D721Med (cell line): Measurements from ENCODE around the gene FBN1.

Source experiments
- DNase-seq: peaks from one replicate; pipeline ENCODE4 v3.0.0; 2011; ENCODE audit warnings: low spot score; ENCODE audit not compliant: insufficient read length
- FAIRE-seq: peaks from 2 replicates; lab custom pipeline; 2011; peaks lifted over from hg19 to GRCh38; lab: Jason Lieb, UNC
- TF ChIP-seq, protein P1 (sequence below): IDR thresholded peaks from 2 replicates; pipeline ENCODE4 v1.5.1; 2012; ENCODE audit warnings: mild to moderate bottlenecking, control low read depth; ENCODE audit not compliant: insufficient read depth; ENCODE audit errors: missing control alignments

Gene FBN1

GRCh38 chr15:48540756-48541155, 104.8 kb downstream of the FBN1 start:
- TF ChIP-seq, protein P1, sequence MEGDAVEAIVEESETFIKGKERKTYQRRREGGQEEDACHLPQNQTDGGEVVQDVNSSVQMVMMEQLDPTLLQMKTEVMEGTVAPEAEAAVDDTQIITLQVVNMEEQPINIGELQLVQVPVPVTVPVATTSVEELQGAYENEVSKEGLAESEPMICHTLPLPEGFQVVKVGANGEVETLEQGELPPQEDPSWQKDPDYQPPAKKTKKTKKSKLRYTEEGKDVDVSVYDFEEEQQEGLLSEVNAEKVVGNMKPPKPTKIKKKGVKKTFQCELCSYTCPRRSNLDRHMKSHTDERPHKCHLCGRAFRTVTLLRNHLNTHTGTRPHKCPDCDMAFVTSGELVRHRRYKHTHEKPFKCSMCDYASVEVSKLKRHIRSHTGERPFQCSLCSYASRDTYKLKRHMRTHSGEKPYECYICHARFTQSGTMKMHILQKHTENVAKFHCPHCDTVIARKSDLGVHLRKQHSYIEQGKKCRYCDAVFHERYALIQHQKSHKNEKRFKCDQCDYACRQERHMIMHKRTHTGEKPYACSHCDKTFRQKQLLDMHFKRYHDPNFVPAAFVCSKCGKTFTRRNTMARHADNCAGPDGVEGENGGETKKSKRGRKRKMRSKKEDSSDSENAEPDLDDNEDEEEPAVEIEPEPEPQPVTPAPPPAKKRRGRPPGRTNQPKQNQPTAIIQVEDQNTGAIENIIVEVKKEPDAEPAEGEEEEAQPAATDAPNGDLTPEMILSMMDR = no peak

GRCh38 chr15:48538941-48539340, 106.6 kb downstream of the FBN1 start:
- TF ChIP-seq, protein P1 = no peak
- FAIRE-seq (no peak), DNase-seq (no peak)

More at GRCh38 chr15:48540756-48541155, 104.8 kb downstream of the FBN1 start:
- DNase-seq = no peak
- no peak for FAIRE-seq

DNA sequence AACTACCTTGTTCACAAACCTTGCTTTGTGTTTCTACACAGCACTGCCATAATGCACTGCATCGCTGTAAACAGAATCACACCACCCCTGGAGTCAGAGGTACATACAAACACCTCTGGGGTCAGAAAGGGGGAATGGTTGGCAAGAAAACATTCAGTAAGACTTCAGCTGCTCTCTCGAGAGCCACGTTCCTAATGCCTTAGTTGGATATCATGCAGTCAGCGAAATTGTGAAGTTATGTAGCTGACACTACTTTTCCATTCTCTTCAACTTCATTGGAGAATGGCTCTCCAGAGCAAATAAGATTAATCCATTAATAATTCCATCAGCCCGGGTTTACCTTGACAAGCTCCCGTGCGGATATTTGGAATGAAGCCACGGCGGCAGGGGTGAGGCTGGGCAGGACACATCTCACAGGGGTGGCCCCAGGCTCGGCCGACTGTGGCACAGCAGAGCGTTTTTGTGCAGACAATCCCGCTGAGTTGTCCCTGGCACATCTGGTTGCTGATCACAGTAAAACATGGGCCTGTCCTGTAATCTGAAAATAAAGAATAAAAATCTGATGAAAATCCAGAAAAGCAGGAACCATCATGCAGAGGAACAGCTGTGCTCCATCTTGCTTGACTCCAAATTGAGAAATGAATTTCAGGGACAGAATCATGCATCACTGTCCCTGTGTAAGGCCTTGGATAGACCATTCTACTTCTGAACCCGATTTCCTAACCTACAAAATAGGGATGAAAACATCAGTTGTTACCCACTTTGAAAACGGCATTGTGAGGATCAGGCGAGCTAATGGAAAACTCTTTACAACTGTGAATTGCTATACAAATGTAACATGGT, 108.0 kb downstream of the FBN1 start:
- TF ChIP-seq, protein P1 = no peak
- FAIRE-seq (no peak), DNase-seq (no peak)

DNA sequence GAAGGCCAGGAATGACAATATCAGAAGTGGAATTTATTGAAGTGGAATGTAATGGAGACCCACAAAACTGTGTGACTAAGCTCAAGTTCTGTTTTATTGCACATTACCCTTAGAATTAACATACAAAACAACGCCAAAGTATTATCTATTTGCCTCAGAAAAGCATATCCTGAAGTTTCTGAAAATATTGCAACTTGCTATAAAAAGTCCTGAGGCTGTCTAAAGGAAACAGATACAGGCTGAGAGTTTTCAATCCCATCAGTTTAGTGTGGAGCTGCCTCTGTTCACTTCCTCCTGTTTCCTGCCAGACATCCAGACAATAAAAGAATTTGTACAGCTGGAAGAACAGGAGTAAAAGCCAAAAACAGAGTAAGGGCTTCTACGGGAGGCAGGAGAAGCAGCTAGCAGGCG, 108.8 kb downstream of the FBN1 start:
- FAIRE-seq (no peak), DNase-seq (no peak)
- TF ChIP-seq, protein P1 = no peak

DNA sequence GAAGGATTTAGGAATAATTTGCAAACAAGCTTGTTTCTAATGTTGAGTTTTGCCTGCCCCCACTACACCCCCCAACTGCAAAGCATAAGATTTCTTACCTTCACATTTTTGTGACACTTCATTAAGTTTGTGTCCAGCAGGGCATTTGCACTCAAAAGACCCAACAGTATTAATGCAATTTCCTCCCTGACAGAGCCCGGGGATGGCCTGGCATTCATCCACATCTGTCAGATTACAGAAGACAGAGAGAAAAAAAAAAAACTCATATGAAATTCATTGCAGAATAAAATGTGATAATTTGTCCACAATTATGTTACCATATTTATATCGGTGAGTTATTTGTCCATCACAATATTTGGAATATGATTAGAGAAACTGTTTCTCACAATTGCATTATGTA, 111.5 kb downstream of the FBN1 start:
- DNase-seq = no peak
- TF ChIP-seq, protein P1 = no peak
- no peak for FAIRE-seq

GRCh38 chr15:48532946-48533345, 112.6 kb downstream of the FBN1 start:
- no peak for FAIRE-seq
- DNase-seq = no peak
- TF ChIP-seq, protein P1 = no peak

DNA sequence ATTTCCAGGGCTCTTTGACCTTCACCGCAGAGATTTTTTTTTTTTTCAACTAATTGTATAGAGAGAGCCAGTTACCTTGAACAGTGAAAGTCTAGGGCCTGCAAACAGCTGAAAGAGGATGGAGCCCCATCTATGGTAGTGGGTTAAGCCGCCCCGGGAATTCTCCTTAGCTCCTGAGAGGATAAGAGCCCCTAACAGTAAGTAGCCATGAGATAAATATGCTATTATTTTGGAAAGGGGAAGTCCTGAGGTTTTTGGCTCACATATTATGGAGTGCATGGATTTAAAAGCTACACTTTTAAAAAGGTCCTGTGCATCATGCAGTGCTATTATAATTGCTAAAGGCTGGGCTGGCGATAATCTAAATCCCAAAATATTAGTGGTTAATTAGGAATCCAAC, 115.0 kb downstream of the FBN1 start:
- FAIRE-seq (no peak), DNase-seq (no peak)
- TF ChIP-seq, protein P1 = no peak
